Omental fat pad (tissue), 4 donors: ENCODE data around the gene HIVEP2. TPM values are rescaled to one million over a fixed set of nuclear protein-coding genes. Genes with fewer than 3 reads are reported as not detected.

Experiments used
- ATAC-seq: fragments of 150-250 bp; one replicate; pipeline ENCODE4 v1.9.1; 2016; ENCODE audit warnings: mild to moderate bottlenecking, moderate library complexity; ENCODE audit not compliant: low FRiP score
- DNase-seq: peaks from one replicate; pipeline ENCODE4 v3.0.0-alpha.2; 2019; ENCODE audit warnings: low spot score
- CTCF ChIP-seq, 3 donors: fragments of 450-650 bp; IDR thresholded peaks; one replicate each; pipeline ENCODE4 v1.5.1; 2016 to 2017; ENCODE audit warnings: antibody characterized with exemption in 3 of 3, mild to moderate bottlenecking in 3 of 3, moderate library complexity in 2 of 3
- total RNA-seq, 4 donors: library from RNA; depleted of rRNA; stranded (reverse); fragments of >200 nt; gene quantifications; one replicate each; pipeline ENCODE4 v1.1.0, GENCODE V29; 2016

Gene HIVEP2
- total RNA-seq, 4 donors from 2014 or later = 14.9 to 47.3 (median 26.9) TPM

- TF ChIP-seq CTCF (IDR thresholded peaks at IDR 0.05) = no peak
- no peak for ATAC-seq
- DNase-seq = no peak
Measured at GRCh38 chr6:142932889-142933288, 12.1 kb downstream of the HIVEP2 start.

GRCh38 chr6:142929751-142930358 lies 15.1 kb downstream of the HIVEP2 start:
- ATAC-seq (no peak), DNase-seq (no peak)
- no peak for TF ChIP-seq CTCF (IDR thresholded peaks at IDR 0.05)

GRCh38 chr6:142927904-142928303 lies 17.1 kb downstream of the HIVEP2 start:
- no peak for TF ChIP-seq CTCF (IDR thresholded peaks at IDR 0.05)
- no peak for ATAC-seq
- no peak for DNase-seq

- ATAC-seq (no peak), DNase-seq (no peak)
- no peak for TF ChIP-seq CTCF (IDR thresholded peaks at IDR 0.05)
Measured at GRCh38 chr6:142927271-142927580, 17.8 kb downstream of the HIVEP2 start.

- ATAC-seq (peak; percentile 89), DNase-seq (peak; percentile 58)
- no peak for TF ChIP-seq CTCF (IDR thresholded peaks at IDR 0.05)
Measured at GRCh38 chr6:142926494-142927270, 18.3 kb downstream of the HIVEP2 start.

- no peak for TF ChIP-seq CTCF (IDR thresholded peaks at IDR 0.05)
- no peak for ATAC-seq
- no peak for DNase-seq
Measured at GRCh38 chr6:142926177-142926493, 18.8 kb downstream of the HIVEP2 start.

GRCh38 chr6:142925575-142926110 lies 19.3 kb downstream of the HIVEP2 start:
- no peak for TF ChIP-seq CTCF (IDR thresholded peaks at IDR 0.05)
- DNase-seq = no peak
- no peak for ATAC-seq
